ENCODE results near the gene MRPS12.
A peak's percentile ranks its signal among the peaks of the same experiment; 100 is the strongest.

- TF ChIP-seq ZNF184 (tag by site-specific recombination; IDR thresholded peaks at IDR 0.05) = no peak
- no peak for TF ChIP-seq ZNF747 (tag by site-specific recombination; IDR thresholded peaks at IDR 0.05)
- TF ChIP-seq TCF7L2 (IDR thresholded peaks at IDR 0.05; ENCODE audit: borderline replicate concordance, low read depth, low read length) = no peak
- TF ChIP-seq REPIN1 (tag by site-specific recombination; IDR thresholded peaks at IDR 0.05; ENCODE audit: low read depth) = no peak
- no peak for TF ChIP-seq CTCF (tag by site-specific recombination; IDR thresholded peaks at IDR 0.05)
- TF ChIP-seq GLI4 (tag by site-specific recombination; IDR thresholded peaks at IDR 0.05) = no peak
- TF ChIP-seq ZNF280D (tag by site-specific recombination; IDR thresholded peaks at IDR 0.05) = no peak
- TF ChIP-seq KLF10 (tag by site-specific recombination; IDR thresholded peaks at IDR 0.05) = no peak
- no peak for TF ChIP-seq BCL11B (tag by site-specific recombination; IDR thresholded peaks at IDR 0.05; ENCODE audit: low read depth)
- peak; percentile 36; the same call in 1 of the 2 replicates for TF ChIP-seq ZNF121 (tag by site-specific recombination; IDR thresholded peaks at IDR 0.05)
- no peak for TF ChIP-seq BCL6B (tag by site-specific recombination; IDR thresholded peaks at IDR 0.05)
- TF ChIP-seq ZNF132 (tag by site-specific recombination; IDR thresholded peaks at IDR 0.05; ENCODE audit: borderline replicate concordance) = no peak
- TF ChIP-seq ZNF274 (IDR thresholded peaks at IDR 0.05; ENCODE audit: low read length) = no peak
- TF ChIP-seq ZNF274 (tag by site-specific recombination; IDR thresholded peaks at IDR 0.05; ENCODE audit: borderline replicate concordance) = no peak
Observed at GRCh38 chr19:38892841-38893240, 37.9 kb upstream of the MRPS12 start.

All from HEK293 (cell line).